WERI-Rb-1 (cell line): ENCODE data around the gene FBXL3.

ENCODE experiments used
- DNase-seq: peaks from one replicate; pipeline ENCODE4 v3.0.0-alpha.2; 2020
- H3K27ac ChIP-seq: fragments of 250-450 bp; sonication (Bioruptor Pico); 2 replicates; pipeline ENCODE4 v1.5.1; 2020; ENCODE audit warnings: mild to moderate bottlenecking, moderate library complexity
- H3K27me3 ChIP-seq: fragments of 250-450 bp; sonication (Bioruptor Pico); 2 replicates; pipeline ENCODE4 v1.5.1; 2021; ENCODE audit warnings: mild to moderate bottlenecking, low read depth, moderate library complexity; ENCODE audit not compliant: insufficient read depth, severe bottlenecking
- H3K36me3 ChIP-seq: fragments of 250-450 bp; sonication (Bioruptor Pico); 2 replicates; pipeline ENCODE4 v1.5.1; 2020; ENCODE audit warnings: mild to moderate bottlenecking, moderate library complexity
- H3K4me3 ChIP-seq: 2 replicates; pipeline ENCODE4 v1.5.1; 2011; ENCODE audit warnings: low read depth, mild to moderate bottlenecking, control low read depth, low read length
- H3K9me3 ChIP-seq: fragments of 250-450 bp; sonication (Bioruptor Pico); 2 replicates; pipeline ENCODE4 v1.5.1; 2021; ENCODE audit warnings: mild to moderate bottlenecking, moderate library complexity; ENCODE audit not compliant: severe bottlenecking
- CTCF ChIP-seq: IDR thresholded peaks from 2 replicates; pipeline ENCODE4 v1.5.1; 2011; ENCODE audit warnings: low read depth, mild to moderate bottlenecking, control low read depth, inconsistent platforms, low read length

Gene FBXL3

GRCh38 chr13:76992548-76993001 lies 34.4 kb downstream of the FBXL3 start:
- TF ChIP-seq CTCF = no peak
- H3K36me3 ChIP-seq = no peaks in the 10 kb centered on the region
- H3K9me3 ChIP-seq = no peaks in the 10 kb centered on the region
- no peaks in the 10 kb centered on the region for H3K27me3 ChIP-seq
- DNase-seq = peak; percentile 10
- H3K4me3 ChIP-seq = peak overlapping the region; percentile 81
- H3K27ac ChIP-seq = peak overlapping the region; percentile 58

DNA sequence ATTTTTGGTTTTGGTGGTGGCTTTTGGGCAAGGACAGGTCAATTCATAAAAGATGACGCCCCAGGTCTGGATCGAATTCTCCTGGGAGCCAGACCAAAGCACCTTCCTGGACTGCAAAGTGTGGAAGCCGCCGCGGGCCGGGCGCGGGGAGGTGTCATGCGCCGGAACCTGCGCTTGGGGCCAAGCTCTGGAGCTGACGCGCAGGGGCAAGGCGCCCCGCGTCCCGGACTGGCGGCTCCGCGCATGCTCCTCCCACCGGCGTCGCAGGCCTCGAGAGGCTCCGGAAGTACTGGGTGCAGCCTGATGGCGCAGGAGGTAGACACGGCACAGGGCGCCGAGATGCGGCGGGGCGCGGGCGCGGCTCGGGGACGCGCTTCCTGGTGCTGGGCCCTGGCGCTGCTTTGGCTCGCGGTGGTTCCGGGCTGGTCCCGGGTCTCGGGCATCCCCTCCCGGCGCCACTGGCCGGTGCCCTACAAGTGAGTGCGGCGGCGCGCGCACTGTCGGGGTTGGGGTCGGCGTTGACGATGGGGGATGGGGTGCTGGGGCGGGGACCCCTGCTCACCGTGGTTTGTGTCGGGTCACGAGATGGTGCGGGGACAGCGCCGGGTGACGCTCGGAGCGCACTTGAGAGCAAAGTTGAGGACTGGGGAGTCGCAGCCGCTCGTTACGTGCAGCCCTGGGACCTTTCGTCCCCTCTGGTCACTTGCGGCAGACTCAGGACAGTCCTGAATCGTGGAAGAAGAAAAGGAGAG lies 35.0 kb downstream of the FBXL3 start, which contains the start of gene CLN5:
TSS of gene CLN5 (plus strand) at position 286 of the 752 bp plus-strand sequence. CDS start at position 304, 18 bp downstream.
- H3K36me3 ChIP-seq = no peaks in the 10 kb centered on the region
- peak; percentile 87 for DNase-seq
- no peaks in the 10 kb centered on the region for H3K9me3 ChIP-seq
- peak within 1 kb of the TSS; percentile 58 for H3K27ac ChIP-seq
- H3K4me3 ChIP-seq = peak within 1 kb of the TSS; percentile 81
- no peak for TF ChIP-seq CTCF
- no peaks in the 10 kb centered on the region for H3K27me3 ChIP-seq

- H3K4me3 ChIP-seq = peak overlapping the region; percentile 81
- peak overlapping the region; percentile 49 for H3K27ac ChIP-seq
- TF ChIP-seq CTCF = no peak
- DNase-seq = no peak
- no peaks in the 10 kb centered on the region for H3K9me3 ChIP-seq
- no peaks in the 10 kb centered on the region for H3K27me3 ChIP-seq
- no peaks in the 10 kb centered on the region for H3K36me3 ChIP-seq
These were observed 35.5 kb downstream of the FBXL3 start for GRCh38 chr13:76991432-76991795.

DNA sequence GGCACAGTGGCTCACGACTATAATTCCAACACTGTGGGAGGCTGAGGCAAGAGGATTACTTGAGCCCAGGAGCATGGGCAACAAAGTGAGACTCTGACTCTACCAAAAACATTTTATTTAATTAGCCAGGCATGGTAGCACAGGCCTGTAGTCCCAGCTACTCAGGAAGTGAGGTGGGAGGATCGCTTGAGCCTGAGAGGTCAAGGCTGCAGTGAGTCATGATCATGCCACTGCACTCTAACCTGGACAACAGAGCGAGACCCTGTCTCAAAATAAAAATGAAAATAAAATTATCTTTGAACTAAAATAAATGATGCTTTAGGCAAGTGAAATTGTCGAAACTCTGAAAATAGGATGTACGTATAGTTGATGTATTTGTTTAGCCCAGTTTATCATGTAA lies 43.3 kb downstream of the FBXL3 start:
- DNase-seq = no peak
- TF ChIP-seq CTCF = no peak
- Histone ChIP-seq H3K4me3 (no peak overlapping the region), H3K36me3 (no peaks in the 10 kb centered on the region), H3K27ac (no peak overlapping the region), H3K27me3 (no peaks in the 10 kb centered on the region), H3K9me3 (no peaks in the 10 kb centered on the region)

GRCh38 chr13:76982061-76982460 lies 44.9 kb downstream of the FBXL3 start:
- Histone ChIP-seq H3K9me3 (no peaks in the 10 kb centered on the region), H3K4me3 (no peak overlapping the region), H3K27ac (no peak overlapping the region), H3K27me3 (no peaks in the 10 kb centered on the region), H3K36me3 (no peaks in the 10 kb centered on the region)
- no peak for TF ChIP-seq CTCF
- DNase-seq = no peak
